Measurements from ENCODE around the gene FOSL2.

Gene FOSL2

DNA sequence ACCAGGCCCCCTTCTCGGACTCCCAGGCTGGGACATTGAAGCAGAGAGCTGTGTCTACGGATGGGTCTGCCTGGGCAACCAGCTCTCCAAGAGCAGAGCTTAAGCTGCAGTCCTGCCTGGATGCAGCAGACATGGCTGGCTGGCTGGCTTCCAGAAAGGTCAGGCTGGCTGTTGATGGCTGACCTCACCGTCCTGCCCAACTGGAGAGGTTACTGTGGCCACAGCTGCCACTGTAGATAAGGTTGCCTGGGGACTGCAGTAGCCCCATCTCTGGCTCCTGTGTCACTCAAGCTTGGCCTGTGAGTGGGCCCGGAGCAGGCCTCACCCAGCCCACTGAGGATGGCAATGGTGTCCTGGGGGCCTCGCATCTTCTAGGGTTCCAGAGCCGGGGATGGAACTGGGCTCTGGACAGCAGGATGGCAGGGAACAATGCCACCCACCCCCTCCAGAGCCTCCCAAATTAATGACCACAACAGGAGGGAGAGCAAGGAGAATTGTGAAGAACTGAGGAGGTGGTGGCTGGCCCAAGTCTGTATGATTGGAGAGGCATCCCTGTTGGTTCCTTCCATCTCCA, 37.0 kb upstream of the FOSL2 start:
- Histone ChIP-seq H3K4me2 (ENCODE audit: insufficient read depth, low read length) (no peak overlapping the region), H3K27ac (ENCODE audit: low read length) (no peak overlapping the region), H3K36me3 (ENCODE audit: insufficient read depth, low read length) (no peaks in the 10 kb centered on the region), H3K9me3 (ENCODE audit: insufficient read depth, low read length, severe bottlenecking) (no peaks in the 10 kb centered on the region), H3K4me1 (ENCODE audit: insufficient read depth, low read length) (peaks cover 21% of the 10 kb centered on the region), H3K9ac (ENCODE audit: low read depth, low read length) (no peak overlapping the region), H3K4me3 (ENCODE audit: low read depth in 1 of 2, low read length in 2 of 2) (no peak overlapping the region), H3K79me2 (ENCODE audit: insufficient read depth, low read length) (no peaks in the 10 kb centered on the region), H3K27me3 (ENCODE audit: insufficient read depth, low read length, poor library complexity) (no peaks in the 10 kb centered on the region), H2AFZ (ENCODE audit: low read depth, low read length) (no peak overlapping the region), H4K20me1 (ENCODE audit: insufficient read depth, low read length) (peaks cover 16% of the 10 kb centered on the region; the same call in 1 of the 2 replicates)
- ATAC-seq (ENCODE audit: insufficient read depth, low read depth) (no peak), DNase-seq (no peak)
- TF ChIP-seq, protein P1, sequence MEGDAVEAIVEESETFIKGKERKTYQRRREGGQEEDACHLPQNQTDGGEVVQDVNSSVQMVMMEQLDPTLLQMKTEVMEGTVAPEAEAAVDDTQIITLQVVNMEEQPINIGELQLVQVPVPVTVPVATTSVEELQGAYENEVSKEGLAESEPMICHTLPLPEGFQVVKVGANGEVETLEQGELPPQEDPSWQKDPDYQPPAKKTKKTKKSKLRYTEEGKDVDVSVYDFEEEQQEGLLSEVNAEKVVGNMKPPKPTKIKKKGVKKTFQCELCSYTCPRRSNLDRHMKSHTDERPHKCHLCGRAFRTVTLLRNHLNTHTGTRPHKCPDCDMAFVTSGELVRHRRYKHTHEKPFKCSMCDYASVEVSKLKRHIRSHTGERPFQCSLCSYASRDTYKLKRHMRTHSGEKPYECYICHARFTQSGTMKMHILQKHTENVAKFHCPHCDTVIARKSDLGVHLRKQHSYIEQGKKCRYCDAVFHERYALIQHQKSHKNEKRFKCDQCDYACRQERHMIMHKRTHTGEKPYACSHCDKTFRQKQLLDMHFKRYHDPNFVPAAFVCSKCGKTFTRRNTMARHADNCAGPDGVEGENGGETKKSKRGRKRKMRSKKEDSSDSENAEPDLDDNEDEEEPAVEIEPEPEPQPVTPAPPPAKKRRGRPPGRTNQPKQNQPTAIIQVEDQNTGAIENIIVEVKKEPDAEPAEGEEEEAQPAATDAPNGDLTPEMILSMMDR (IDR thresholded peaks at IDR 0.05; ENCODE audit: borderline replicate concordance, extremely low read depth, low read length, poor library complexity, severe bottlenecking): no peak
- TF ChIP-seq EZH2 (IDR thresholded peaks at IDR 0.05; ENCODE audit: borderline replicate concordance, low read depth, low read length, severe bottlenecking): no peak

GRCh38 chr2:28356095-28356911, 36.4 kb upstream of the FOSL2 start:
- Histone ChIP-seq H3K27ac (ENCODE audit: low read length) (no peak overlapping the region), H2AFZ (ENCODE audit: low read depth, low read length) (no peak overlapping the region)

DNA sequence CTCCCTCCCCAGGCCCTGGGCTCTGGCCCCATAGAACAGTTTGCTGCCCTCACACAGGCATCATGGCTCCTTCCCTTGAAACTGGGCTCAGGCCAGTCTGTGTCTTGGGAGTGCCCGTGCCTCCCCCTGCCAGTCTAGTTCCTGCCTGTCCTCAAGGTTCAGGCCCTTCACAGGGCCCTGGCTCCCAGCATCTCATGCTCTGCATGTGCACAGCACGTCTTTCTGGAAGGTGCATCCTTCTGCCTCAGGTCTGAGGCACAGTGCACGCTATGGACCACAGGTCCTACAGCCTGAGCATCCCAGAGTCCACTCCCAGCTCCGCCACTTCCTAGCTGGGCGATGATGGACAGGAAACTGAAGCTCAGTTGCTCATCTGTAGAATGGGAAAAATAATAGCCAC, 35.6 kb upstream of the FOSL2 start:
- Histone ChIP-seq H3K79me2 (ENCODE audit: insufficient read depth, low read length) (no peaks in the 10 kb centered on the region), H3K9ac (ENCODE audit: low read depth, low read length) (no peak overlapping the region), H3K4me3 (ENCODE audit: low read depth in 1 of 2, low read length in 2 of 2) (no peak overlapping the region), H3K36me3 (ENCODE audit: insufficient read depth, low read length) (no peaks in the 10 kb centered on the region), H2AFZ (ENCODE audit: low read depth, low read length) (no peak overlapping the region), H4K20me1 (ENCODE audit: insufficient read depth, low read length) (peaks cover 16% of the 10 kb centered on the region; the same call in 1 of the 2 replicates), H3K27me3 (ENCODE audit: insufficient read depth, low read length, poor library complexity) (no peaks in the 10 kb centered on the region), H3K4me1 (ENCODE audit: insufficient read depth, low read length) (peaks cover 21% of the 10 kb centered on the region), H3K27ac (ENCODE audit: low read length) (no peak overlapping the region), H3K4me2 (ENCODE audit: insufficient read depth, low read length) (no peak overlapping the region), H3K9me3 (ENCODE audit: insufficient read depth, low read length, severe bottlenecking) (no peaks in the 10 kb centered on the region)
- no peak for ATAC-seq (ENCODE audit: insufficient read depth, low read depth)
- no peak for TF ChIP-seq EZH2 (IDR thresholded peaks at IDR 0.05; ENCODE audit: borderline replicate concordance, low read depth, low read length, severe bottlenecking)
- TF ChIP-seq, protein P1 (IDR thresholded peaks at IDR 0.05; ENCODE audit: borderline replicate concordance, extremely low read depth, low read length, poor library complexity, severe bottlenecking): no peak
- DNase-seq: no peak

More at GRCh38 chr2:28356095-28356911, 36.4 kb upstream of the FOSL2 start:
- DNase-seq (peak; percentile 43), ATAC-seq (ENCODE audit: insufficient read depth, low read depth) (peak; percentile 20; the same call in 1 of the 3 replicates)
- no peaks in the 10 kb centered on the region for H3K27me3 ChIP-seq (ENCODE audit: insufficient read depth, low read length, poor library complexity)
- no peak overlapping the region for H3K4me2 ChIP-seq (ENCODE audit: insufficient read depth, low read length)
- peaks cover 21% of the 10 kb centered on the region for H3K4me1 ChIP-seq (ENCODE audit: insufficient read depth, low read length)
- no peaks in the 10 kb centered on the region for H3K79me2 ChIP-seq (ENCODE audit: insufficient read depth, low read length)
- no peak overlapping the region for H3K4me3 ChIP-seq (ENCODE audit: low read depth in 1 of 2, low read length in 2 of 2)
- H3K9ac ChIP-seq (ENCODE audit: low read depth, low read length): no peak overlapping the region
- peaks cover 16% of the 10 kb centered on the region; the same call in 1 of the 2 replicates for H4K20me1 ChIP-seq (ENCODE audit: insufficient read depth, low read length)
- H3K9me3 ChIP-seq (ENCODE audit: insufficient read depth, low read length, severe bottlenecking): no peaks in the 10 kb centered on the region
- no peaks in the 10 kb centered on the region for H3K36me3 ChIP-seq (ENCODE audit: insufficient read depth, low read length)
- TF ChIP-seq EZH2 (IDR thresholded peaks at IDR 0.05; ENCODE audit: borderline replicate concordance, low read depth, low read length, severe bottlenecking): no peak
- TF ChIP-seq, protein P1 (IDR thresholded peaks at IDR 0.05; ENCODE audit: borderline replicate concordance, extremely low read depth, low read length, poor library complexity, severe bottlenecking): no peak
